LNCAP (cell line): ENCODE results near the gene TCEANC2.

Experiments
- CTCF ChIP-seq: fragments of 450-650 bp; IDR thresholded peaks from 2 replicates; pipeline ENCODE4 v1.5.1; 2017; ENCODE audit warnings: mild to moderate bottlenecking

The TCEANC2 gene

GRCh38 chr1:54046671-54047383, 6.6 kb upstream of the TCEANC2 start:
- TF ChIP-seq CTCF, result no peak

GRCh38 chr1:54047384-54048305, 5.8 kb upstream of the TCEANC2 start:
- no peak for TF ChIP-seq CTCF

GRCh38 chr1:54051933-54052430, 1.4 kb upstream of the TCEANC2 start:
- no peak for TF ChIP-seq CTCF

GRCh38 chr1:54052431-54052933, 926 bp upstream of the TCEANC2 start:
- no peak for TF ChIP-seq CTCF

- TF ChIP-seq CTCF, result no peak
Measured at GRCh38 chr1:54053745-54054437, 483 bp downstream of the TCEANC2 start.

GRCh38 chr1:54054438-54054749, 986 bp downstream of the TCEANC2 start:
- no peak for TF ChIP-seq CTCF

- TF ChIP-seq CTCF, result no peak
Measured at GRCh38 chr1:54064299-54064698, 10.9 kb downstream of the TCEANC2 start.
